Right renal cortex interstitium (tissue), 3 donors: ENCODE results near the gene GGA2. TPM values are rescaled to one million over a fixed set of nuclear protein-coding genes. Genes with fewer than 3 reads are reported as not detected.
"Not testable (repeated sequence)": the region's sequence is repeated elsewhere in the genome, so short reads cannot be mapped to it uniquely, and the experiment has no call there.

Source experiments
- DNase-seq, 3 donors: peaks; one replicate each; pipeline ENCODE4 v3.0.0-alpha.2; 2013; ENCODE audit warnings: low read depth in 3 of 3, low spot score in 2 of 3
- polyA plus RNA-seq, 3 donors: library from polyadenylated mRNA; unstranded; fragments of 120-200 nt; gene quantifications; one replicate each; pipeline ENCODE4 v1.2.1, GENCODE V29; 2013; ENCODE audit not compliant: insufficient read length in 3 of 3

Gene GGA2
- polyA plus RNA-seq, 3 donors, result 135 to 150 (median 138) TPM

GRCh38 chr16:23527961-23528643 lies 17.8 kb upstream of the GGA2 start:
- DNase-seq, result no peak

DNA sequence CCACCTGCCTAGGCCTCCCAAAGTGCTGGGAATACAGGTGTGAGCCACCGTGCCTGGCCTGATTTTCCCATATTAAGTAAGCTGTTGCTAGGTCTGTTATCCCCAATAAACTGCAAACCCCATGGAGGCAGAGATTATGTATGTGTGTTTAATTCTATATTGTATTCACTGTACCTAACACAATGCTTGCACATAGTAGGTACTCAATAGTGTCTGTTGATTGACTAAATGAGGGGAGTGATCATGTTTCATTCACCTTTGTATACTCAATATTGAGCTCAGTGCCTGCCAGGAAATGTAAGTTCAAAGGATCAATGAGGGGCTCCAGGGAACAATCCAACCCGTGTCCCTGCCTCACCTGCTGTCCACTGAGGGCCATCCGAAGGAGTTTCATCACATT lies 14.6 kb upstream of the GGA2 start:
- DNase-seq, result no peak

DNA sequence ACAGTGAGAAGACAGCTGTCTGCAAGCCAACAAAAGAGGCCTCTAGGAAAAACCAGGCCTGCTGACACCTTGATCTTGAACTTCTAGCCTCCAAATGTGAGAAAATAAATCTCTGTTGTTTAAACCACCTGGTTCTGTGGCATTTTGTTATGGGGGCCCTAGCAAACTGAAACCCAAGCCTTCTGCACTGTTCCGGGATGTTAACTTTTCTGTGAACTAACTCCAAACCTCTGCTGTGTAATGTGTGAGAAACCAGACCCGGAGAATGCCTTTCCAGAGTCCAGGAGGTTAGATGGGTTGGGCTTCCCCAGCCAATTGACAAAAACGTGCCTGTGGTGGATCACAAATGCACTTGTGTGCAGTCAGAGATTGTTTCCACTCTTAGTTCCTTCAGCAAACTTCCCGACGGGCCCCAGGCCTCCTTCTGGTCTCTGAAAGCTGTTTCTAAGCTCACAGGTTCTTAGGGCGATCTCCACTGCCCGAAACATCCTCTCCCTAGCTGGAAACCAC lies 13.6 kb upstream of the GGA2 start:
- no peak for DNase-seq

GRCh38 chr16:23523321-23523720 lies 13.0 kb upstream of the GGA2 start:
- DNase-seq, result no peak

- DNase-seq, result no peak
These were observed 11.7 kb upstream of the GGA2 start for GRCh38 chr16:23521965-23522364.

DNA sequence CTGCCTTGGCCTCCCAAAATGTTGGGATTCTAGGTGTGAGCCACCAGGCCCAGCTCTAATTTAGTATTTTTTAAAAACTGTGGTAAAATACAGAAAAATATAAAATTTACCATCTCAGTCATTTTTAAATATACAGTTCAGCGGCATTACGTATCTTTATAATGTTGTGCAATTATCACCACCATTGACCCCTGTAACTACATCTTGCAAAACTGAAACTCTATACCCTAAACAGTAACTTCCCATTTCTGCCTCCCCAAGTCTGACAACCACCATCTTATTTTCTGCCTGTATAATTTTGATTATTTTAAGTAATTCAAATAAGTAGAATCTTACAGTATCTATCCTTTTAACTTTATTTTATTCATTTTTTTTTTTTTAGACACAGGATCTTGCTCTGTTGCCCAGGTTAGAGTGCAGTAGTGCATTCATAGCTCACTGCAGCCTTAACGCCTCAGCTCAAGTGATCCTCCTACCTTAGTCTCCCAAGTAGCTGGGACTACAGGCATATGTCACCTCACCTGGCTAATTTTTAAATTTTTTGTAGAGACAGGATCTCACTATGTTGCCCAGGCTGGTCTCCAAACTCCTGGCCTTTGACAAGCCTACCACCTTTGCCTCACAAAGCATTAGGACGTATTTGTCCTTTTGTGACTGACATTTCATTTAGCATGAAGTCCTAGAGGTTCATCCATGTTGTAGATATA lies 10.9 kb upstream of the GGA2 start:
- DNase-seq, result no peak

- DNase-seq, result no peak
These were observed 10.2 kb upstream of the GGA2 start for GRCh38 chr16:23520500-23520899.

DNA sequence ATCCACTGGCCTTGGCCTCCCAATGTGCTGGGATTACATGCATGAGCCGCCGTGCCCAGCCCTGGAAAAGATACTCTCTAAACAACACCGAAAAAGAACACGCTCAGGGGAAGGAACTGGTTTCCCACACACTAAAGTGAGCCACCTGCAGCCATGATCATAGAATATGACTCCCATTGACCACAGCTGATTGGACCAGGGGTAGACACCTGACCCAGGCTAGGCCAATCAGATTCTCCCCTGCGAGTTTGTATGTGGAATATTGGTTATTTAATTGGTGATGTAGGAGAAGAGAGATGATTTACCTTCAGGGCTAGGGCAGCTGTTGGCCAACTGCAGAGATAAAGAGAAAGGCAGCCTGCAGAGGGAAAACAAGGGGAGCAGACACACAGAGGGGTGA lies 9.0 kb upstream of the GGA2 start:
- no peak for DNase-seq

DNA sequence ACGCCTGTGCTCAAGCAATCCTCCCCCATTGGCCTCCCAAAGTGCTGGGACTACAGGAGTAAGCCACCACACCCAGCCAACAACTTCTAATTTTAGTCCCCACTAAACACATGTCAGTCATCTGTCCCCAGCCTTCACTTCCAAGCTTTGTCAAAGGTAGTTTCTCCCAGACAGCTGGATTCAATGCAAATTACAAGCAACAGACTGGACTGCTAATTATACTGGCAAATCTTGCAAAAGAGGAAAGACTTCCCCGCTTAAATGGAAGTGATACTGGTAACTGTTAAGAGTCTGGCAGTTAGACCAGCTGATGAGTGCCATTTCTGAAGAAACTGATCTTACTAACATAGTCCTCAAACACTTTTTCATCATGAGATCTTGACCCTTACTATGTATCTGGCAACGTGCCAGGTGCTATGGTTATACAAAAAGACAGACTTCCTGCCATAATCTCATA lies 8.2 kb upstream of the GGA2 start:
- DNase-seq, result no peak

DNA sequence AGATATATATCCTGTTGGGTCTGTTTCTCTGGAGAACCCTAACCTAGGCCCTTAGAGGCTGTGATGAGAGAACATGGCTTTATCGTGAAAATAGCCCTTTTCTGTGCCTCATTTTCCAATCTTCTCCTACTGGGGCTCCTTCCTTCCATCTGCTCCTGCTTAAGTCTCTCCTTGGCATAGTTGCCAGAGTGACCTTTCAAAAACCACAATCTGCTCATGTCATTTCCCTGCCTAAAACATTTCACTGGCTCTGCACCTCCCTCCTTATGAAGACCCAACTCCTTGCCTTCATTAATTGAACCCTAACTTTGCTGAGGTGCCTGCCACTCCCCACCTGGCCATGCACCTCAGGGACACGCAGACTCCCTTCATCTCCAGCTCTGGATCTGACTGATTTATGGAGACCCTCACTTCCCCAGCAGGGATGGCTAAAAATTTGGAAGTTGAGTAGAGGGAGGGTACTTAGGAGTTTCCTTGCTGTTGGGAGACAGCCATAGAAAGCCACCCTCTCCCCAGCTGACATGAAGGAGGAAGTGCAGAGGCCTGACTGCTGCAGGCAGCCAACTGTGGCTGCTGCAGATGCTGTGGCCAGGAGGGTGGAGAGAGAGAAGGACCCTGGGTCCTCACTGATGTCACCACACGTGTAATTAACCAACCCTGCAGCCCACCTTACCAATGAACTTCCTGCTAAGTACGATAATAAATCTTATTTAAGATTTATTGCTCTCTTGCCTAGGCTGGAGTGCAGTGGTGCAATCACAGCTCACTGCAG lies 6.3 kb upstream of the GGA2 start:
- DNase-seq, result no peak

- DNase-seq, result no peak
These were observed 5.6 kb upstream of the GGA2 start for GRCh38 chr16:23515881-23516280.

DNA sequence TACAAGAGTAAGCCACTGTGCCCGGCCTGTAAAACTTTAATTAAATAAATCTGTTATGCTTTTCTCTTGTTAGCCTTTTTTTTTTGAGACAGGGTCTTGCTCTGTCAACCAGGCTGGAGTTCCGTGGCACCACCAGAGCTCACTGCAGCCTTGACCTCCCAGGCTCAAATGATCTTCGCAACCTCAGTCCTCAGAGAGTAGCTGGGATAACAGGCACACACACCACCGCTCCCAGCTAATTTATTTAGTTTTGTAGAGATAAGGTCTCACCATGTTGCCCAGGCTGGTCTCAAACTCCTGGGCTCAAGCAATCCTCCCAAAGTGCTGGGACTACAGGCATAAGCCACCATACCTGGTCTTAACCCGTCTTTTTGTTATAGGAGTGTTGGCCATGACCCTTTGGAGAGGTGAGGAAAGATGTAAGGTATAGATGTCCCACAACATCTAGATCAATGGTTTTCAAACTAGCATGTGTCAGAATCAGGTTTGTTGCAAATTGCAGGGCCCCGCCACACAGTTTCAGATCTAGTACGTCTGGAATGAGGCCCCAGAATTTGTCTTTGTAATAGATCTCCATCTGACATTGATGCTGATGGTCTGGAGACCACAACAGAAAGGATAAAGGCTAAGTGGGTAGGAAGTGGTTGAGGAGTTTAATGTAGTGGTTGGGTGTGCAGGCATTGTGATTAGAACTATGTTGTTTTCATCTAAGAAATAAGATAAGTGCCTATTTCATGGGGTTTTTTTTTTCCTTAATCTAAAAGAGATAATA lies 4.3 kb upstream of the GGA2 start:
- DNase-seq, result no peak

- DNase-seq, result no peak
These were observed 1.9 kb upstream of the GGA2 start for GRCh38 chr16:23512168-23512695.

- DNase-seq, result no peak
These were observed 1.4 kb upstream of the GGA2 start for GRCh38 chr16:23511731-23512130.

- DNase-seq, result not testable (repeated sequence)
These were observed 599 bp upstream of the GGA2 start for GRCh38 chr16:23510915-23511270.

DNA sequence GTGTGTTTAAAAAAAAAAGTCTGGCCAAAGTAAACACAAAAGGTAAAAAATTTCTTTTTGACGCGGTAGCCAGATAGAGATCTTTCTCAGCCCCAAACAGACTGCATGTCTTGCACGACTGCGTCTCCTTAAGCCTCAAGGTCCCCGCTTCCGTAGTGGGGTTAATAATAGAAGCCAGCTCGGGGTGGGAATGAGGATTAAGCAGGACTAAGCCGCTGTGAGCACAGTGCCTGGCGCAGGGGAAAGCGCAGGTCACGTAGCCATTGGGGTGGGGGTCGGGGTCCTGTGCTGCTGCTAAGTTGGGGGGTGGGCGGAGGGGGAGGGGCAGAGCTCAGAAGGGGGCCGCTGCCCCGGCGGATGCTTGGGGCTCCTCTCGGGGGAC lies 521 bp downstream of the GGA2 start:
- no peak for DNase-seq

DNA sequence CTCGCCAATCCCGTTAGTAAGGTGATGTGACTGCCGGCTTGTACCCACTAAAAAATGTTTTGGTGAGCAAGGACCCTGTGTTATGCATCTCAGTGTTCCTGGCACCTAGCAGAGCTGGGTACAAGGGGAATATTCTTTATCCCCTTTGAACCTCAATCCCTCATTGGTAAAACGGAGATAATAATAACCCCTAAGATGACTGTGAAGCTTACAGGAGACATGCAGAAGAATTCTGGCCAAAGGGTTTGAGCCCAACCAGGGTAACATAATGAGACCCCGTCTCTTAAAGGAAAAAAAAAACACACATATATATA lies 896 bp downstream of the GGA2 start:
- DNase-seq, result no peak

DNA sequence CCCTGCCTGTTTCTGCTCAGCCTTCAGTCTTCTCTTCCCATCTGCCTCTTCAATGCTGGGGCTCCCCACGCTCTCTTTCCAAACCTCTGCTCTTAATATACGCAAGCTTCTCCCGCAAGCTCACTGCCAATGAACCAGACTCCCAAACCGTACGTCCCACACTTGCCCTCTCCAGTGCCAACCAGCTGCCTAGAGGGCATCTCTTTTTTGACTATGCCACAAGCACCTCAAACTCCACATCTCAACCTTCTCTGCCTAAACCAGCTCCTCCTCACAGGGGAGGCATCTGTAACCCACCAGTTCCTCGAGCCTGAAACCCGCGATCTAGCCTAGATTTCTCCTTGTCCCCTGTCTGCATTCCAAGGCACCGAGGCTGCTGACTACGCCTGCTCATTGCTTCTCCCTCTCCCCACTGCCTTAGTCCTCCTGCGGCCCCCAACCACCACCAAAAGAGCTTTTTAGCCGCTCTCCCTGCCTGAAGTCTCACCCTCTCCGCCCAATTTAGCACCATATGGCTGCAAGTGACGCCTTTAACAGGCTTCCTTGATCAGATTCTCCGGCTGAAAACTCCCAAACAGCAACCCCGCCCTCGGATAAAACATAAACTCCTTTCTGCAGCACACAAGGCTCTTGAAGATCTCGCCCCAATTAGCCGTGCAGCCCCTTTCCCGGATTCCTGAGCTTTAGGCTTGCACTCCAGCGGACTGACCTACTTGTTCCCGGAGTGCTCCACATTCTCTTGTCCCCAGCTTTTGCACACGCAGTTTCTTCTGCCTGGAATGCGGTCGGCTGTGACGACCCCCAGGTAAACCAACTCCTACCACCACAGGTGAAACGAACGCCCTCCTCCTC lies 1.5 kb downstream of the GGA2 start:
- DNase-seq, result no peak

GRCh38 chr16:23506606-23506994 lies 3.7 kb downstream of the GGA2 start:
- no peak for DNase-seq
